ENCODE results near the gene VPS50.

VPS50 gene

DNA sequence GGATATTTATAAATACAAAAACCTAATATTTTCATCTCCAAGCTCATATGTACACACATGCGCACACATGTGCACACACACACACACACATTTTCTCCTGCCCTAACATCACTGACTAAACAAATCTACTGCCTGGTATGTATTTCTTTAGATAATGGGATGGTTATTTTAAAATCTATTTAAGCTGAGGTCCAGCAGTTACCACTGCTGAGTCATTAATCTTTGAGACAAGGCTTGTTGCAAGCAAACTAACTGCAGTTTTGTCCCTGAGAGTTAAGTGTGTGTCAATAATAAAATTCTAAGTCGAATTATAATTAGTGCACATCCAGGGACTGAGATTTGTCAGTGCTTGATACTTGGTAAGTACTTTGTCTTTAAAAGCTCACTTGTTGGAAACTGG is 135.1 kb downstream of the VPS50 start:
- no peak for TF ChIP-seq SIN3A (IDR thresholded peaks at IDR 0.05; ENCODE audit: borderline replicate concordance, insufficient read depth, low read length)
- no peak for TF ChIP-seq POLR2AphosphoS5 (IDR thresholded peaks at IDR 0.05; ENCODE audit: low read depth, low read length)

DNA sequence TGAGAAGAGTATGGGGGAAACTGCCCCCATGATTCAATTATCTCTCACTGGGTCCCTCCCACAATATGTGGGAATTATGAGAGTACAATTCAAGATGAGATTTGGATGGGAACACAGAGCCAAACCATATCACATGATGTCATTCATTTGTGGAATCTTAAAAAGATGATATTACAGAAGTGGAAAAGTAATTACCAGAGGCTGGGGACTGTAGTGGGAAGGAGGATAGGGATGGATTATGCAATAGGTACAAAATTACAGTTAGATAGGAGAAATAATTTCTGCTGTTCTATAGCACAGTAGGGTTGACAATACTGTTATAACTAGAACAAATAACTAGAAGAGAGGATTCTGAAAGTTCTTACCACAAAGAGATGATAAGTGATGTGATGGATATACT is 141.4 kb downstream of the VPS50 start:
- TF ChIP-seq SIN3A (IDR thresholded peaks at IDR 0.05; ENCODE audit: borderline replicate concordance, insufficient read depth, low read length) (no peak), TAF1 (IDR thresholded peaks at IDR 0.05; ENCODE audit: borderline replicate concordance, insufficient read depth, low read length) (no peak), FOXP2 (optimal IDR thresholded peaks at IDR 0.05; ENCODE audit: borderline replicate concordance, extremely low read depth, extremely low read length, insufficient read depth) (no peak), POLR2AphosphoS5 (IDR thresholded peaks at IDR 0.05; ENCODE audit: low read depth, low read length) (no peak)
- TF ChIP-seq, protein P1, sequence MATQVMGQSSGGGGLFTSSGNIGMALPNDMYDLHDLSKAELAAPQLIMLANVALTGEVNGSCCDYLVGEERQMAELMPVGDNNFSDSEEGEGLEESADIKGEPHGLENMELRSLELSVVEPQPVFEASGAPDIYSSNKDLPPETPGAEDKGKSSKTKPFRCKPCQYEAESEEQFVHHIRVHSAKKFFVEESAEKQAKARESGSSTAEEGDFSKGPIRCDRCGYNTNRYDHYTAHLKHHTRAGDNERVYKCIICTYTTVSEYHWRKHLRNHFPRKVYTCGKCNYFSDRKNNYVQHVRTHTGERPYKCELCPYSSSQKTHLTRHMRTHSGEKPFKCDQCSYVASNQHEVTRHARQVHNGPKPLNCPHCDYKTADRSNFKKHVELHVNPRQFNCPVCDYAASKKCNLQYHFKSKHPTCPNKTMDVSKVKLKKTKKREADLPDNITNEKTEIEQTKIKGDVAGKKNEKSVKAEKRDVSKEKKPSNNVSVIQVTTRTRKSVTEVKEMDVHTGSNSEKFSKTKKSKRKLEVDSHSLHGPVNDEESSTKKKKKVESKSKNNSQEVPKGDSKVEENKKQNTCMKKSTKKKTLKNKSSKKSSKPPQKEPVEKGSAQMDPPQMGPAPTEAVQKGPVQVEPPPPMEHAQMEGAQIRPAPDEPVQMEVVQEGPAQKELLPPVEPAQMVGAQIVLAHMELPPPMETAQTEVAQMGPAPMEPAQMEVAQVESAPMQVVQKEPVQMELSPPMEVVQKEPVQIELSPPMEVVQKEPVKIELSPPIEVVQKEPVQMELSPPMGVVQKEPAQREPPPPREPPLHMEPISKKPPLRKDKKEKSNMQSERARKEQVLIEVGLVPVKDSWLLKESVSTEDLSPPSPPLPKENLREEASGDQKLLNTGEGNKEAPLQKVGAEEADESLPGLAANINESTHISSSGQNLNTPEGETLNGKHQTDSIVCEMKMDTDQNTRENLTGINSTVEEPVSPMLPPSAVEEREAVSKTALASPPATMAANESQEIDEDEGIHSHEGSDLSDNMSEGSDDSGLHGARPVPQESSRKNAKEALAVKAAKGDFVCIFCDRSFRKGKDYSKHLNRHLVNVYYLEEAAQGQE (IDR thresholded peaks at IDR 0.05; ENCODE audit: insufficient read depth in 1 of 2, low read depth in 2 of 2, low read length in 2 of 2), result no peak

DNA sequence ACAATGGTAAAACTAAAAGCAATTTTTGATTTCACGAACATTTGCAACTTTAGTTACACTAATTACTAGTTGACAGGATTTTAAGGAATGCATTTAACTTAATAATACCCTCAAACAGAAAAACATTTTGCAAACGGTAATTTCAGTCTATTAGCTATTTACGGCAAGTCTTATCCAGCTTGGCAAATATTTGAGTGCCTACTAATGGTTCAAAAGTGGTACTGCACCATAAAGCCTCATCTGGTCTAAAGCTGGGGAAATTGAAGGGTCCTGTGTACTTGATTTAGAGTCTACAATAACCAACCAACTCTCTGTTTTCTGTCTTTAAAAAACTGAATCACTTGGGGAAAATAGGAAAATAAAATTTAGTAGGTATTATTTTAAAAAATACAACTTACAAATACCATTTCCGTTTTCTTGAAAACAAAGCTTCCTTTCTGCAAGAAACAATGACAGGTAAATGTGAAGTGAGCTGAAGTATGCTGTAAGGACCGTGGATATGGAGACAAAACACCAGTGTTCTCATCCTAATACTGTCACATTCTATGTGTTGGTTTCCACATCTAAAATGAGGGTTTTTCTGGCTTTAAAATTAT is 142.3 kb downstream of the VPS50 start:
- TF ChIP-seq, protein P1 (IDR thresholded peaks at IDR 0.05; ENCODE audit: insufficient read depth in 1 of 2, low read depth in 2 of 2, low read length in 2 of 2), result no peak
- TF ChIP-seq FOXP2 (optimal IDR thresholded peaks at IDR 0.05; ENCODE audit: borderline replicate concordance, extremely low read depth, extremely low read length, insufficient read depth) (no peak), SIN3A (IDR thresholded peaks at IDR 0.05; ENCODE audit: borderline replicate concordance, insufficient read depth, low read length) (no peak), POLR2AphosphoS5 (IDR thresholded peaks at IDR 0.05; ENCODE audit: low read depth, low read length) (no peak)

DNA sequence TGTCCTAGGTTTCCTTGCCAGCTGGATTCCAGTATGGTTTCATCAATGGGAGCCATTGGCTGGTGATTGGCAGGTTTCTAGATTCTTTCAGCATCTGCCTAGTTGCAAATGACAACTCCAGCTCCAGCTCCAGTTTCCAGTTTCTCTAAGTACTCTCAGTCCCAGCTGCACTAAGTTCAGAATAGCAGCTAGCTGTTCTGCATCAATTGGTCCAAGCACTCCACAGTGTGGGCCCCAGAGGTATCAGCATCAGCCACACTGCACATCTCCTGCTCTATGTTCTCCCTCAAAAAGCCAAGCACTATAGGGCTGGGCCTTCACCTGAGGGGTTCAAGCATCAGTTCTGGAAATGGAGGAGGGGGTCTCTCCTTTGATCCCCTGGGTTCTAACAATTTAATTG is 143.4 kb downstream of the VPS50 start:
- TF ChIP-seq, protein P1 (IDR thresholded peaks at IDR 0.05; ENCODE audit: insufficient read depth in 1 of 2, low read depth in 2 of 2, low read length in 2 of 2), result no peak
- TF ChIP-seq FOXP2 (optimal IDR thresholded peaks at IDR 0.05; ENCODE audit: borderline replicate concordance, extremely low read depth, extremely low read length, insufficient read depth) (no peak), TAF1 (IDR thresholded peaks at IDR 0.05; ENCODE audit: borderline replicate concordance, insufficient read depth, low read length) (no peak), SIN3A (IDR thresholded peaks at IDR 0.05; ENCODE audit: borderline replicate concordance, insufficient read depth, low read length) (no peak), POLR2AphosphoS5 (IDR thresholded peaks at IDR 0.05; ENCODE audit: low read depth, low read length) (no peak)

DNA sequence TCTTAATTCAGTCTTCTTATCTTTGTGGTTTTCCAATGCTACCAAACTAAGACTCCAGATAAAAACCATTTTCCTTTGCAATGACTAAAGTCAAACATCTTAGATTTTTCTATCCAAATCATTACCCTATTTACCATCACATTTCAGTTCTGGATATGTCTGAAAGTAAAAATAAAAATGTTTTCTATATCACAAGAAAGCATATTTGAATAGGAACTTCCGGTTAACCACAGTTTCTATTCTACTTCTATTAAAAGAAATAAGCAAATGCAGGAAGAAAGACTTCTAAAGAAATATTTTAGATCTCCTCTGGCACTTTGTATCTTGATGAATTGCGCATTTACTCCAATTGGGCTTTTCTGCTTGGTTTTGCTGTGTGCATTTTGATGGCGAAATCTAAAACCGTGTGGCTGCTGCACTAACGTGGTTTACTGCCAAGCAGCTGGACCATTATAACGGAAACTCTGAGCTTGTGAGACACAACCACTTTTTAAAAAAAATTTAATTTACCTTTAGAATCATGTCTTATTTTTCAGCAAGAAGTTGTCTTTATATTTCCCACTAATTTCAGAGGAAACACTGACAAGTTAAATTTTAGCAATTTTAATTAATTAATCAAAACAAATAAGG is 146.1 kb downstream of the VPS50 start:
- TF ChIP-seq FOXP2 (optimal IDR thresholded peaks at IDR 0.05; ENCODE audit: borderline replicate concordance, extremely low read depth, extremely low read length, insufficient read depth), result no peak
- no peak for TF ChIP-seq TAF1 (IDR thresholded peaks at IDR 0.05; ENCODE audit: borderline replicate concordance, insufficient read depth, low read length)
- TF ChIP-seq, protein P1 (IDR thresholded peaks at IDR 0.05; ENCODE audit: insufficient read depth in 1 of 2, low read depth in 2 of 2, low read length in 2 of 2), result no peak
- no peak for TF ChIP-seq SIN3A (IDR thresholded peaks at IDR 0.05; ENCODE audit: borderline replicate concordance, insufficient read depth, low read length)
- no peak for TF ChIP-seq POLR2AphosphoS5 (IDR thresholded peaks at IDR 0.05; ENCODE audit: low read depth, low read length)
